Dedifferentiated amniotic fluid mesenchymal stem cell (primary cell): ENCODE results near the gene EXOC5.
"Not testable (repeated sequence)": the region's sequence is repeated elsewhere in the genome, so short reads cannot be mapped to it uniquely, and the experiment has no call there.

Source experiments
- DNase-seq: peaks from one replicate; pipeline ENCODE4 v3.0.0-alpha.2; 2016; ENCODE audit errors: extremely low spot score

EXOC5 gene

GRCh38 chr14:57259672-57260071, 9.0 kb downstream of the EXOC5 start:
- DNase-seq = no peak

DNA sequence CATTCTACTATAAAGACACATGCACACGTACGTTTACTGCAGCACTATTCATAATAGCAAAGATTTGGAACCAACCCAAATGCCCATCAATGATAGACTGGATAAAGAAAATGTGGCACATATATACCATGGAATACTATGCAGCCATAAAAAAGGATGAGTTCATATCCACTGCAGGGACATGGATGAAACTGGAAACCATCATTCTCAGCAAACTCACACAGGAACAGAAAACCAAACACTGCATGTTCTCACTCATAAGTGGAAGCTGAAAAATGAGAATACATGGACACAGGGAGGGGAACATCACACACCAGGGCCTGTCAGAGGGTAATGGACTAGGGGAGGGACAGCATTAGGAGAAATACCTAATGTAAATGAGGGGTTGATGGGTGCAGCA, 10.5 kb downstream of the EXOC5 start:
- not testable (repeated sequence) for DNase-seq

DNA sequence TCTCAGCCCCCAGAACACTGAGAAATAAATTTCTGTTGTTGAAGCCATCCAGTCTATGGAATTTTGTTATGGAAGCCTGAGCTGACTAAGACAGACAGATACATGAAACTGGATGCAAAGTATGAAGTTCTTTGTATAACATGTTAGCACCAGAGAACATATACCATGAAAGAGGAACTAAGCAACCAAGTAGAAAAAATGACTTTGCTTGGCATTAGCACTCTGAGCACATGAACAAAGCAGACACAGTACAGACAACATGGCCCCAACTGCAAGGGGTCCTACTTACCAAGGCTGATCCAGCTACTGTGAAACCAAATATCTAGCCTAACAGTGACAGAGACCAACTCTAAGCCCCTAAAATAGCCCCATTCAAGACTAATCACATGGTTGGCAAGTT, 13.8 kb downstream of the EXOC5 start:
- no peak for DNase-seq

- no peak for DNase-seq
Observed at GRCh38 chr14:57246933-57247657, 21.6 kb downstream of the EXOC5 start.

DNA sequence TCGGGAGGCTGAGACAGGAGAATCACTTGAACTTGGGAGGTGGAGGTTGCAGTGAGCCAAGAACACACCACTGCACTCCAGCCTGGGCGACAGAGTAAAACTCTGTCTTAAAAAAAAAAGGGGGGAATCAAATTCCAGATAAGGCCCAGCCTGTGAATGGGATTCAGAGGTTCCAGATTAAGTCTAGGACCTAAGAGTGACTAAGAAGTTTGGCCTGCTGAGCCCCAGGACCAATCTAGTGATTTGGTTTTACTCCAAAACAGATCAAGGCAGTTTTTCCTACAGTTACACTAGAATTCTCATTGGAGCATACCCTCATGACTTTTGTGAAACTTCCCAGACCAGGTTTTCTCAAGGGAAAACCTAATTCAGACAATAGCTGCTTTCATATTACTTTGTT, 22.8 kb downstream of the EXOC5 start:
- DNase-seq = no peak

- no peak for DNase-seq
Observed at GRCh38 chr14:57244106-57244505, 24.6 kb downstream of the EXOC5 start.

- no peak for DNase-seq
Observed at GRCh38 chr14:57243320-57243719, 25.4 kb downstream of the EXOC5 start.

- not testable (repeated sequence) for DNase-seq
Observed at GRCh38 chr14:57240115-57240514, 28.6 kb downstream of the EXOC5 start.

DNA sequence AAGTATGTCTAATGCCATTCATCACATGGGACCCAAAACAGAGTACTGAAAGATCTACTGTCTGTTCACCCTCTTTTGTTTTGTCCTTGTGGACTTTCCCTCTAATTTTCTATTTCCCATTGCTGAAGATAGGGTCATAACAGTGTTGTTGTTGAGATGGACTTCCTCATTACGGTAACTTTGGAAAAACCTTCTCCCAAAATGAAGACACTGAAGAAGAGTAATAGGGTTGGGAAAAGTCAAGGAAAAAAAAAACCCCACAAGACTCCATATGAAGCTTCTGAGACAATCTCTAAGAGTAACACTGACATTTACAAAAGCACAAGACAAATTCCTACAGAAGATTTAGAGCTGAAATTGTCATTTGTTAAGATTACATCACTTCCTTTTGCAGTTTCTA, 36.7 kb downstream of the EXOC5 start:
- DNase-seq = no peak

DNA sequence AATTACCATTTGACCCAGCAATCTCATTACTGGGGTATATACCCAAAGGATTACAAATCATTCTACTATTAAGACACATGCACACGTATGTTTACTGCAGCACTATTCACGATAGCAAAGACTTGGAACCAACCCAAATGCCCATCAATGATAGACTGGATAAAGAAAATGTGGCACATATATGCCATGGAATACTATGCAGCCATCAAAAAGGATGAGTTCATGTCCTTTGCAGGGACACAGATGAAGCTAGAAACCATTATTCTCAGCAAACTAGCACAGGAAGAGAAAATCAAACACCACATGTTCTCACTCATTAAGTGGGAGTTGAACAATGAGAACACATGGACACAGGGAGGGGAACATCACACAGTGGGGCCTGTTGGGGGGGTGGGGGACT, 40.4 kb downstream of the EXOC5 start:
- not testable (repeated sequence) for DNase-seq

- no peak for DNase-seq
Observed at GRCh38 chr14:57227083-57227482, 41.6 kb downstream of the EXOC5 start.

GRCh38 chr14:57221931-57222330, 46.8 kb downstream of the EXOC5 start:
- no peak for DNase-seq

DNA sequence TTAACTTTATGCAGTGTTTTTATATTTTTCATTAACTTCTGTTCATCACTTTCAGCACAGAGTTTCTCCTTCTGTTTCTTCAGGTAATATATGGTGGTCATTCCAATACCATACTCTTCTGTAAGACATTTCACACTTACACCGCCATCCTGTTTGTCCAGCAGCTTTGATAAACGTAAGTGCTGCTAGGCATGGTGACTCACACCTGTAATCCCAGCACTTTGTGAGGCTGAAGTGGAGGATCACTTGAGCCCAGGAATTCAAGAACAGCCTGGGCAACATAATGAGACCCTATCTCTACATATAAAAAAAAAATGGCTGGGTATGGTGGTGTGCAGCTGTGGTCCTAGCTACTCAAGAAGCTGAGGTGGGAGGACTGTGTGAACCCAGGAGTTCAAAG, 55.8 kb downstream of the EXOC5 start:
- DNase-seq = no peak

DNA sequence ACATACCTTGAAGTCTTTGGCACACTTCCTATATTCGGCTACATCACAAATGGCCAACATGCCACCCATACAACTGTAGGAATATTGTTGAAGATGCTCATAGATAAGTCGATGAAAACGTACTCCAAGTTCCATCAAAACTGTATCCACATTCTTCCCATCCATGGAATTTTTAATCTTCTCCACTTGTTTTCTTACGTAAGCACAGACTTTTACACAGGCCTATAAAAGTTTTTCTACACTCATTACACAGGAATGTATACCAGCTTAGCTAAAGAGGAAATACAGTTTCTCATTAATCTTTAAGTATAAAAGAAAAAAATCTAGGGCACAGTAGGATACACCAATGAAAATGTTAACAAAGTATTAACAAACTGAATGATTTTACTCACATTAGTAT, 59.1 kb downstream of the EXOC5 start:
- peak; percentile 55 for DNase-seq

- DNase-seq = no peak
Observed at GRCh38 chr14:57205938-57206337, 62.8 kb downstream of the EXOC5 start.

DNA sequence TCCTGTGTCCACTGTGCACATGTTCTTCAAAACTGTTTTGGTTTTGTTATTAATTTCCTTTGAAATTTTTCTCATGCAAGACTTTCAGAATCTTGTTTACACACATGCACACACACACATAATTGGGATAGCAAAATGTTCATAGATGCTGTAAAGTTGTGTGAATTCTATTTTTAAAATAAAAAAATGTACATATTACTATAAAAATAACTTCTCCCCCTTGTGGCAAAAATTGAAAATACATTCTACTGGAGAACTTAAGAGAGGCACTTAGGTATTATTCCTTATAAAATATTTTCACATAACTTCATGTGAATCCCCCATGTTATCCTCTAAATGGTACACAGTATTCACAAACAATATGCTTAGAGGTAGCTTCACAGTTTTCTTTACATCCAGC, 66.0 kb downstream of the EXOC5 start:
- not testable (repeated sequence) for DNase-seq

GRCh38 chr14:57199921-57200320, 68.8 kb downstream of the EXOC5 start:
- peak; percentile 60 for DNase-seq

DNA sequence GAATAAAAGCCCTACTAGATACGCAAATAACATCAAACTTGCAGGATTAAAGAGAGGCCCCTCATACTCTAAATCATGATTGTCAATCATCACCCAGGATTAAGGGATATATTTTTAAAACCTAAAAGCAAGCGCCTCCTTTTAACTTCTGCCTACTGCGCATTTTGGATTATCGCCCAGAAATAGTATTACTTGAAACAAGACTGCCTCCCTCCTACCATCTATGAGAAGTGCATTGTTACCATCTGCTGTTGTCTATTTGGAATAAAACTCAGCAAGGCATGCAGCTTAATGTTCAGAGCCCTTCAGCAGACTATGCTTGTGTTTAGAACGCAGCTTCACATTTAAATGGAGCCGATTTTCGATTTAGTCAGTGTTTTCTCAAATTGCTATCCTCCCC, 79.6 kb downstream of the EXOC5 start:
- peak; percentile 29 for DNase-seq

DNA sequence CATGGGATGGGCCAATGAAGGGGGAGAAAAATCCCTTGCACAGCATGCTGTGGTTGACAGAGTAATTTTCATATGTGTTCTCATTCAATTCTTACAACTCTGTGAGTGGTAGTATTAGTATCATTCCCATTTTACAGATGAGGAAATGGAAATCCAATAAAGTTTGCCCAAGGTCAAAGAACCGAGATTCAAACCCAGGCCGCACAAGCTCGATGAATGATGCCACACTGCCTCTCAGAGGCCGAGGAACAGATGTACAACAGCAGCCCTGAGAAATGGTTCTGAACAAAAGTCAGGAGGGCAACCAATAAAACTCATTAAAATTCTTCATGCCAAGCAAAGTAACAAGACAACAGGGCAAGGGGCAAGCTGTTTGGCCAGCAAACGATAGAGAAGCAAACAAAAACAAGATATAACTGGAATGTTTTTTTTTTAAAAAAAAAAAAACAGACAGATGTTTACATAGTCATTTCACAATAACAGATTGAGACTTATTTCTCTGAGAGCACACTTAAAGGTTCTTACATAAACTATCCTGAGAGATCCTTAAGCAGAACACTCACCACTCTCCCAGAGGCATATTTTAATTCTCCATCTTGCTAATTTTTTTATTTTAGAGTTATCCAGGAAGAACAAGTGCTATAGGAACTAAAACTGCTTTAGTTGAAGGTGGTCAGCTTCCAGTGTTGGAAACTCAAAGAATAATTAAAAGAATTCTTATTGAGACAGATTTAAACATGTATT, 85.8 kb downstream of the EXOC5 start:
- peak; percentile 19 for DNase-seq

GRCh38 chr14:57179273-57179672, 89.4 kb downstream of the EXOC5 start:
- no peak for DNase-seq

DNA sequence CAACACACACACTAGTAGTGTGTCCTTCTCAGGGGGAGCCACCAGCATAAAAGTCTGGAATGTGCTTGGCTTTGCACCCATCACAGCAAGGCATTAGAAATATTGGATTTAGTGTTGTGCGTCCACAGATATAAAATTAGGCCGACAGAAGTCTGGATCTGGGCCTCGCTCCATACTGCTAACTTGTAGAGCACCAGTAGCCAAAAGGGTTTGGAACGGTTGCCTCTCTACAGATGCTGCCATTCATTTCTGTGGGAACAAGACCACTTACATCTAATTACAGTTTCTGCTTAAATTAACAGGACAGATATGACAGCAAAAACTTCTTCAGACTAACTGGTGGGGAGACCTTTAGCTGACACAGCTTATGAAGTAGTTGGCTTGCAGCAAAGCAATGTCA, 94.2 kb downstream of the EXOC5 start:
- DNase-seq = no peak

DNA sequence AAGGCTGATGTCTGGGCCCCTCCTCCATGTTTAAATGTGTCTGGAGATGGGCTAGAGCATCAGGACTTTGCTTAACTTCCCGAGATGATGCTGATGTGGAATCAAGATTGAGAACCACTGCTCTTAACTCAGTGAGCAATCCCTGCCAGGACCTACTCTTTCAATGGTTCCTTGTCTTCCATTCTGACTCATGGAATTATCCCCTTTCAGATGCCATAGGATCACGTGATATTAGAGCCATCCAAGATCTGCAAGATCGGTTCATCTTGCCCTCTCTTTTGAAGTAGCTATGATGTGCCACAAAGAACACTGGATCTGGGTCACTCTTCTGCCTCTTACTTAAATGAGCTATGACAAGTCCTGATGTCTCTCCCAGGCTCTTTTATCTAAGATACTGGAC, 96.8 kb downstream of the EXOC5 start:
- DNase-seq = no peak

DNA sequence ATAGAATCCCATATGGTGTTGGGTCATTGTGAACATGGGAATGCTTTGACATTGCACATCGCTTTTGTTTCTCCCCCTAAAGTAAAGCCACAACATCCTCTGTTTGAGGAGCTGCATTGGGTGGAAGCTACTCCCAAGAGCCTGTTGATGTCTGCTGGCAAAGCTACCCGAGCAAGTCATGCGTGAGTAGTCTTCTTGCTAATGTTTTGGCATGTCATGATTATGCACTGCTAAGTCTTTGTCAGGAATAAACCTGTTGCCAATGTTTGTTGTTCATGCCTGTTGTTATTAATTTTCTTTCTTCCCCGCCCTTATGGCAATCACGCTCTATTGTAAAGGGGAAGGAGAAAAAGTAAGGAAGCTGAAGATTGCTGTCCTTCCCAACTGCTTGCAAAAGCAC, 97.3 kb downstream of the EXOC5 start:
- no peak for DNase-seq
